ENCODE data around the gene FAM13A. TPM values are rescaled to one million over a fixed set of nuclear protein-coding genes. Genes with fewer than 3 reads are reported as not detected.

The FAM13A gene
- total and polyA plus RNA-seq, 2 of the 4 experiments (the other 2 are of a cell fraction) = 13.1 to 22.0 TPM

DNA sequence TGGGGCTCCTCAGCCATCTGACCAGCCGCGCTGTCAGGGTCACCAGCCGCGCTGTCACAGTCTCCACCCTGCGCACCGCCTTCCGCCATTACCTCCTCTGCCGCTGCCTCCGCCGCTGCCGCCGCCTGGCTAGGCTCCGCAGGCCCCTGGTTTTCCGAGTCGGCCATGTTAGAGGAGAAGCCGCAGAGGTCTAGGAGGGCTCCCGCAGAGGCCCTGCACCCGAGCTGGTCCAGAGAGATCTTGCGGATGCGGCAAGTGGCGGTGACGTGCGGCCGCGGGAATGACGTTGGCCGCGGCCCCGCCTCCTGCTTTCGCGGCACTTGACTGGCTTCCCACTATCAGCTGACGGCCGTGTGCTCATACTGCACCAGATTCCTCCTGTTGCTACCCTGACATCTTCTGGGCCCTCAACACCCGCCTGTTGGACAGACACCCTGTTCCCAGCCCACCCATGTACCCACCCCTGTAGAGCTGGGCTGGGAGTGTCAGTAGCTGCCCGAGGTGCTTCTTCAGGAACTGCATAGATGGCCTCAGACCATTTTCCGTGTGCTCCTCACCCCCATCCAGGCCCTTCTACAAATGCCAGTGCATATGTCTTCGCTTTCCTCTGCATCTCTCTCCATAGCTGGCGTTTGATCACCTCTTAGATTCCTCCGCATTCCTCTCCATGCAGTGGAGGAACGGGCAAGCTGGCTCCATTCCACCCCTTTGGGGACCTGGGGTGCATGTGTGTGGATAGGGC, 359.2 kb downstream of the FAM13A start, which contains the start of gene NAP1L5:
Gene NAP1L5 (minus strand): TSS at position 242 of the 742 bp plus-strand sequence. CDS start 75 bp downstream, at position 167.
- H3K18ac ChIP-seq (ENCODE audit: low read depth, low read length) = no peak within 1 kb of the TSS
- H3K4me1 ChIP-seq (ENCODE audit: control insufficient read depth, insufficient read depth, low read length) = no peaks in the 10 kb centered on the region; the same call in 1 of the 2 replicates
- H4K8ac ChIP-seq (ENCODE audit: low read depth in 2 of 2, low read length in 2 of 2) = peak within 1 kb of the TSS; percentile 54 to 74; a peak in 3 of 4 replicates
- H4K20me1 ChIP-seq (ENCODE audit: insufficient read depth, low read length) = no peaks in the 10 kb centered on the region
- H3K36me3 ChIP-seq (ENCODE audit: control insufficient read depth, insufficient read depth, low read length) = no peaks in the 10 kb centered on the region; the same call in 1 of the 2 replicates
- no peak for TF ChIP-seq FOS (IDR thresholded peaks at IDR 0.05; ENCODE audit: low read depth, low read length)
- peak; percentile 42; the same call in 1 of the 2 replicates for TF ChIP-seq POLR2A (IDR thresholded peaks at IDR 0.05; ENCODE audit: low read depth, low read length)
- TF ChIP-seq, protein P1, sequence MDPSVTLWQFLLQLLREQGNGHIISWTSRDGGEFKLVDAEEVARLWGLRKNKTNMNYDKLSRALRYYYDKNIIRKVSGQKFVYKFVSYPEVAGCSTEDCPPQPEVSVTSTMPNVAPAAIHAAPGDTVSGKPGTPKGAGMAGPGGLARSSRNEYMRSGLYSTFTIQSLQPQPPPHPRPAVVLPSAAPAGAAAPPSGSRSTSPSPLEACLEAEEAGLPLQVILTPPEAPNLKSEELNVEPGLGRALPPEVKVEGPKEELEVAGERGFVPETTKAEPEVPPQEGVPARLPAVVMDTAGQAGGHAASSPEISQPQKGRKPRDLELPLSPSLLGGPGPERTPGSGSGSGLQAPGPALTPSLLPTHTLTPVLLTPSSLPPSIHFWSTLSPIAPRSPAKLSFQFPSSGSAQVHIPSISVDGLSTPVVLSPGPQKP (IDR thresholded peaks at IDR 0.05; ENCODE audit: borderline replicate concordance, low read depth, low read length) = no peak
- TF ChIP-seq MXI1 (IDR thresholded peaks at IDR 0.05; ENCODE audit: borderline replicate concordance, low read depth, low read length) = peak; percentile 25; the same call in 1 of the 2 replicates
- TF ChIP-seq, protein P2, sequence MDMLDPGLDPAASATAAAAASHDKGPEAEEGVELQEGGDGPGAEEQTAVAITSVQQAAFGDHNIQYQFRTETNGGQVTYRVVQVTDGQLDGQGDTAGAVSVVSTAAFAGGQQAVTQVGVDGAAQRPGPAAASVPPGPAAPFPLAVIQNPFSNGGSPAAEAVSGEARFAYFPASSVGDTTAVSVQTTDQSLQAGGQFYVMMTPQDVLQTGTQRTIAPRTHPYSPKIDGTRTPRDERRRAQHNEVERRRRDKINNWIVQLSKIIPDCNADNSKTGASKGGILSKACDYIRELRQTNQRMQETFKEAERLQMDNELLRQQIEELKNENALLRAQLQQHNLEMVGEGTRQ (IDR thresholded peaks at IDR 0.05; ENCODE audit: low read depth, low read length) = peak; percentile 88
- no peak for TF ChIP-seq RFX5 (IDR thresholded peaks at IDR 0.05; ENCODE audit: low read depth, low read length)
- no peak for TF ChIP-seq MAZ (IDR thresholded peaks at IDR 0.05; ENCODE audit: borderline replicate concordance, low read depth, low read length)
- ATAC-seq (ENCODE audit: low read depth) (peak; percentile 85), DNase-seq (peak; percentile 85)
- H4K91ac ChIP-seq (ENCODE audit: insufficient read depth, low read depth, low read length) = no peak within 1 kb of the TSS
- ChIA-PET CTCF (no interaction called here), POLR2A (ENCODE audit: unreplicated experiment) (no interaction called here)
- intact Hi-C loops (cut with micrococcal nuclease) = no loop called here
- peak within 1 kb of the TSS; percentile 44 for H2AK9ac ChIP-seq (replicated peaks; ENCODE audit: low read depth, low read length, poor library complexity)
- peak within 1 kb of the TSS; percentile 84 for H3K14ac ChIP-seq (replicated peaks; ENCODE audit: low read depth, low read length)
- H2AK5ac ChIP-seq (ENCODE audit: low read depth, low read length) = peak within 1 kb of the TSS; percentile 14; the same call in 1 of the 2 replicates
- peak within 1 kb of the TSS; percentile 78 for H3K4me2 ChIP-seq (ENCODE audit: low read depth, low read length)
- in situ Hi-C loops (cut with MboI; ENCODE audit: low sequenced_read_pairs) = no loop called here
- H4K5ac ChIP-seq (ENCODE audit: low read depth, low read length) = peak within 1 kb of the TSS; percentile 27; the same call in 1 of the 2 replicates
- H3K9me3 ChIP-seq (ENCODE audit: control insufficient read depth, insufficient read depth, low read length) = no peaks in the 10 kb centered on the region
- H3K27me3 ChIP-seq (ENCODE audit: control insufficient read depth, insufficient read depth, low read length) = no peaks in the 10 kb centered on the region
- no peak within 1 kb of the TSS for H2BK20ac ChIP-seq (ENCODE audit: low read depth, low read length)
- dilution Hi-C loops (cut with HindIII; ENCODE audit: low sequenced_read_pairs, unreplicated experiment) = no loop called here
- peaks cover 4% of the 10 kb centered on the region; the same call in 1 of the 2 replicates for H3K9me1 ChIP-seq (ENCODE audit: insufficient read depth, low read length)
- peak within 1 kb of the TSS; percentile 26 for H3K27ac ChIP-seq (ENCODE audit: insufficient read depth, low read length)
- H3K9ac ChIP-seq (ENCODE audit: low read depth, low read length) = peak within 1 kb of the TSS; percentile 44
- peak within 1 kb of the TSS; percentile 59 for H3K4ac ChIP-seq (ENCODE audit: low read depth, low read length)
- peak within 1 kb of the TSS; percentile 87 for H2AFZ ChIP-seq (replicated peaks; ENCODE audit: low read length, poor library complexity)
- H2BK15ac ChIP-seq (ENCODE audit: low read depth, low read length) = no peak within 1 kb of the TSS
- 0 out of 2 replicates have a peak within 1 kb of the TSS, but pooled peaks have one; percentile 9 for H2BK120ac ChIP-seq (ENCODE audit: low read depth, low read length)
- WGBS, 2 experiments (ENCODE audit: extremely low coverage in 2 of 2, insufficient read length in 1 of 2) = 48% methylated on average over 16 of the region's 40 CpGs; no CpG with 5 or more reads in 1 of the 2 experiments
- H3K4me3 ChIP-seq (ENCODE audit: insufficient read depth, low read depth, low read length) = peak within 1 kb of the TSS; percentile 51
- H3K79me1 ChIP-seq (ENCODE audit: low read depth in 1 of 2, low read length in 2 of 2) = peaks cover 4 to 5% of the 10 kb centered on the region in 2 experiments; a peak in 3 of 4 replicates
- BruUV-seq (replicated peaks) = no TSS peak
- peak within 1 kb of the TSS; percentile 13; the same call in 1 of the 2 replicates for H3K56ac ChIP-seq (ENCODE audit: extremely low read depth, insufficient read depth, low read length)
- peak within 1 kb of the TSS; percentile 3 for H2BK5ac ChIP-seq (ENCODE audit: low read depth, low read length, poor library complexity, severe bottlenecking)
- peak within 1 kb of the TSS; percentile 50; the same call in 1 of the 2 replicates for H3K23ac ChIP-seq (ENCODE audit: low read depth, low read length)

All from IMR-90 (cell line).